GM18868 (cell line): ENCODE data around the gene CDKN1A.
A peak's percentile ranks its signal among the peaks of the same experiment; 100 is the strongest.

ENCODE experiments used
- ATAC-seq: cut with Tn5 transposase; IDR thresholded peaks from one replicate; pipeline ENCODE4 v1.9.1; 2021; ENCODE audit warnings: mild to moderate bottlenecking, moderate library complexity; ENCODE audit not compliant: unreplicated experiment

CDKN1A gene

GRCh38 chr6:36677059-36677749 is 1.3 kb upstream of the CDKN1A start:
- no peak for ATAC-seq

GRCh38 chr6:36677753-36678487 is 594 bp upstream of the CDKN1A start:
- ATAC-seq, result no peak

DNA sequence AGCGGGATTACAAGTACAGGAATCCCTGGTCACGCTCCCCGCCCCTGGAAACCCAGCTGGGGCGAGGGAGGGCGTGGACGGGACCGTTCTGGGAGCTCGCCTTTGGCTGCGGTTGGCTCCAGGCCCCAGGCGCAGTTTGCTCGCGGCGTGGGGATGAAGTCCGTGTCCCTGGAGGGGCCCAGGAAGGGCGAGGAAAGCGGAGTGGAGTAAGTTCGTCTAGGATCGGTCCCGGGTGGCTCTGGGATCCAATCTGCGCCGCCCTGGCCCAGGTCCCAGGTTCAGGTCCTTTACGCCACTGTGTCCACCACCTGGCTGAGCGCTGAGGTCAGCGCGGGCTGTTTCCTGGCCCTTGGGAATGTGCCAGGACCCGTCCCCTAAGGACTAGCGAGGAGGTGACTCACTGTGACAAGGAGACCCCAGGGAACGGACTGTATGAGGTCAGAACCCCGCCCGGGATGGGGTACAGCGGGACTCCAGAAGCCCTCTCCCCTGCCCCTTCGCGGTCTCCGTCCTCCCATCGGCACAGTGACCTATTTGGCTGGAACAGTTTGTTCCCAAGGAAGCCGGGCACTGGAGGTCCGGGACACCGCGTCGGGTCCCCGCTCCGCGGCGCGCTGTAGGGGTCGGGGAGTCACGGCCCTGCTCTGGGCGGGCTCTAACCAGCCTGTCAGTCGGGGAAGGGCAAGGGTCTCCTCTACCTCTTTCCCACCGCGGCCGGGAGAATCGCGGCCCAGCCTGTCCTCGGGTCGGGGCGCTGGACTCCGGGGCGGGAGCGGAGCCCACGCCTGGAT is 724 bp downstream of the CDKN1A start:
- no peak for ATAC-seq

DNA sequence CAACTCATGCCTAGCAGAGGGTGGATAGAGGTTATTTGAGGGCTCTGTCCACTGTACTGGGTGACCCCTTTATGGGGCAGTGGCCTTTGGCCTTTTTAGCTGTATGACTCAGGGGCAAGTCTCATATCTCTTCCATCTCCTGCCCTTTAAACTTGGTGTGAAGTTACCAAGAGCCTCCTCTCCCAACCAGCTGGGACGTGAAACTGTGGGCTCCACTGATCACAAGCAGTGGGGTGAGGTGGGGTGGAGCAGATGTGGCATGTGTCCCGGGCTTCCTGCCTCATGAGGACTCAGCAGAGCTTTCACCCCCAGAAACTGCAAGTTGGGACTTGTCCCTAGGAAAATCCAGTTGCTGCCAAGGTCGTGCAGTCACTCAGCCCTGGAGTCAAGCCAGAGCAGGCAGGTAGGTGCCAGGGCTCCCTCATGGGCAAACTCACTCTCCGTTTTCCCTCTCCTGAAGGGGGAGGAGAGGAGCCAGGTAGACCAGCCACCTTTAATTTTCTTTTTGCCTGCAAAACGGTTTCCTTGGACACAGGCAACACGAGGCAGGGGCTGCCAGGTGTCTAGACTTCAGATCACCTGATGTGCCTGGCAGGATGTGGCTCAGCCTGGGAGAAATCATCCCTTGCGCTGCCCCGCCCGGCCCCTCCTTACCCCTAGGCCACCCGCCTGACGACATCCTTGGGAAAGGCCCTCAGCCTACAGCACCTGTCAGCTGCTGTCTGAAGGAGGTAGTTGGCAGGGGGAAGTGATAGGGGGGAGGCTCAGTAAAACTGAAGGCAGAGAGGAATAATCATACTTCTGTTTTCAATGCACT is 4.0 kb downstream of the CDKN1A start:
- ATAC-seq, result no peak

DNA sequence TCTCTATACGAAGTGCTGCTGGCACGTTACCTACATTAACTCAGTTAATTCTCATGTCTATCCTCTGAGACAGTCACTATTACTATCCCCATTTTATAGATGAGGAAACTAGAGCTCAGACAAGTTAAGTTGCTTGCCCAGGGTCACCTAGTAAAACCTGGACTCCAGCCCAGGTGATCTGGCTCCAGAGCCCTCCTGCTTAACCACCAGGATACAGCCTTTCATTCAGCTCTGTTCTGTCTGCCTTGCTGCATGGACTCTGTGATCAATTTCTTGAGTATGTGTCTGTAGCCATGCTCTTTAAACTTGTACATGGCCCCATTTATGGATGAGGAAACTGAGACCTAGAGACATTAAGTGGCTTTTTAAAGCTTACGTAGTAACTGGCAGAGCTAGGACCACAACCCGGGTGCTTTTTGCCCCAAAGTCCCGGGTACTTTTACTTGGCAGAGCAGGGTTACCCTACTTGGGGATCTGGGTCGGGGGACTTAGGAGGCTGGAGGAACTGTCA is 4.7 kb downstream of the CDKN1A start:
- no peak for ATAC-seq

- no peak for ATAC-seq
These were observed 5.3 kb downstream of the CDKN1A start for GRCh38 chr6:36683656-36684446.

- ATAC-seq, result no peak
These were observed 5.9 kb downstream of the CDKN1A start for GRCh38 chr6:36684447-36684812.

GRCh38 chr6:36685166-36685924 is 6.8 kb downstream of the CDKN1A start:
- no peak for ATAC-seq

DNA sequence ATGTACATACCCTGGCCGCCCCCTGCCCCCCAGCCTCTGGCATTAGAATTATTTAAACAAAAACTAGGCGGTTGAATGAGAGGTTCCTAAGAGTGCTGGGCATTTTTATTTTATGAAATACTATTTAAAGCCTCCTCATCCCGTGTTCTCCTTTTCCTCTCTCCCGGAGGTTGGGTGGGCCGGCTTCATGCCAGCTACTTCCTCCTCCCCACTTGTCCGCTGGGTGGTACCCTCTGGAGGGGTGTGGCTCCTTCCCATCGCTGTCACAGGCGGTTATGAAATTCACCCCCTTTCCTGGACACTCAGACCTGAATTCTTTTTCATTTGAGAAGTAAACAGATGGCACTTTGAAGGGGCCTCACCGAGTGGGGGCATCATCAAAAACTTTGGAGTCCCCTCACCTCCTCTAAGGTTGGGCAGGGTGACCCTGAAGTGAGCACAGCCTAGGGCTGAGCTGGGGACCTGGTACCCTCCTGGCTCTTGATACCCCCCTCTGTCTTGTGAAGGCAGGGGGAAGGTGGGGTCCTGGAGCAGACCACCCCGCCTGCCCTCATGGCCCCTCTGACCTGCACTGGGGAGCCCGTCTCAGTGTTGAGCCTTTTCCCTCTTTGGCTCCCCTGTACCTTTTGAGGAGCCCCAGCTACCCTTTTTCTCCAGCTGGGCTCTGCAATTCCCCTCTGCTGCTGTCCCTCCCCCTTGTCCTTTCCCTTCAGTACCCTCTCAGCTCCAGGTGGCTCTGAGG is 7.6 kb downstream of the CDKN1A start:
- ATAC-seq, result no peak

DNA sequence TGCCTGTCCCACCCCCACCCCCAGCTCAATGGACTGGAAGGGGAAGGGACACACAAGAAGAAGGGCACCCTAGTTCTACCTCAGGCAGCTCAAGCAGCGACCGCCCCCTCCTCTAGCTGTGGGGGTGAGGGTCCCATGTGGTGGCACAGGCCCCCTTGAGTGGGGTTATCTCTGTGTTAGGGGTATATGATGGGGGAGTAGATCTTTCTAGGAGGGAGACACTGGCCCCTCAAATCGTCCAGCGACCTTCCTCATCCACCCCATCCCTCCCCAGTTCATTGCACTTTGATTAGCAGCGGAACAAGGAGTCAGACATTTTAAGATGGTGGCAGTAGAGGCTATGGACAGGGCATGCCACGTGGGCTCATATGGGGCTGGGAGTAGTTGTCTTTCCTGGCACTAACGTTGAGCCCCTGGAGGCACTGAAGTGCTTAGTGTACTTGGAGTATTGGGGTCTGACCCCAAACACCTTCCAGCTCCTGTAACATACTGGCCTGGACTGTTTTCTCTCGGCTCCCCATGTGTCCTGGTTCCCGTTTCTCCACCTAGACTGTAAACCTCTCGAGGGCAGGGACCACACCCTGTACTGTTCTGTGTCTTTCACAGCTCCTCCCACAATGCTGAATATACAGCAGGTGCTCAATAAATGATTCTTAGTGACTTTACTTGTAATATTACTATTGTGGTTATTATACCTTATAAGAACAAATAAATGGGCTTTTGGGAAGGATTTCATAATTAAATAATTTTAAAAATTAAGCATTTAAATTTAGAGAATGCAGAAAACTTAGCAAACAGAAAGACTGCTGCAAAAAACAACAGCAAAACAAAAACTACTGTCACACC is 8.4 kb downstream of the CDKN1A start:
- ATAC-seq, result no peak

- ATAC-seq, result no peak
These were observed 9.7 kb downstream of the CDKN1A start for GRCh38 chr6:36688063-36688738.

GRCh38 chr6:36688739-36689075 is 10.2 kb downstream of the CDKN1A start:
- no peak for ATAC-seq

DNA sequence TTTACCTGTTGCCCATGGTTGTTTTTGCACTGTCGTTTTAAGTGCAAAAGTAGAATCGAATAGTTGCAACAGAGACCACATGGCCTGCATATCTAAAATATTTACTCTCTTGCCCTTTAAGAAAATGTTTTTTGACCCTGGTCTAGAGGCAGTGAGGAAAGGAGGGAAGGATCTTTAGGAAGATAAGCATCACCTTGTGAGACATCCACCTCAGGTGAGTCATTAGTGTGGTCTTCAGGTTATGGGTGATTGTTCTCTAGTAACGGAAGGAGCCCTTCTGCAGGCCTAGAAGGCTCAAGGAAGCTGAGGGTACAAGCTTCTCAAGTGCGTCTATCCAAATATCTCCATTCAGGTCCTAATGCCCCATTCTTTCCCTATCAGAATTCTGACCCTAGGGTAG is 12.5 kb downstream of the CDKN1A start:
- no peak for ATAC-seq

DNA sequence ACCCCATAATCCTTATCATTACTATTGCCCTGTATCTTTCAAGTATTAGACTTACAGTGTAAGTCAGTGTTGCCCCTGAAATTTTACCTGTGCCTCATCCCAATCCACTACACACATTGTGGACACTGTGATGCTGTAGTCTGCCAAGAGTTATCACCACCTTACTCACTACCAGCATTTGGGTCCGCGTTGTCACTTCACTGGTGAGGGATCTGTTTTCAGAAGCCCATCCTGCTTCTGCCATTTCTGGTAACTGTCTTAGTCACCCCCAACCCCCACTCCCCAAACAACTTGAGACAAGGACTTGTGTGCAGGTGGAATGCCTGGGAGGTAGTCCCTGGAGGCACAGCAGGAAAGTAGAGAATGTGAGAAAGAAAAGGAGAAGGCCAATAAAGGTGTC is 13.1 kb downstream of the CDKN1A start:
- no peak for ATAC-seq

GRCh38 chr6:36692220-36692619 is 13.7 kb downstream of the CDKN1A start:
- ATAC-seq, result peak; percentile 61

GRCh38 chr6:36692861-36693702 is 14.6 kb downstream of the CDKN1A start:
- no peak for ATAC-seq
